NB4 (cell line): Measurements from ENCODE around the gene PGM2.
"Not testable (repeated sequence)": the region's sequence is repeated elsewhere in the genome, so short reads cannot be mapped to it uniquely, and the experiment has no call there.

Experiments
- DNase-seq: peaks from one replicate; pipeline ENCODE4 v3.0.0; 2010; ENCODE audit warnings: low read depth
- H3K4me3 ChIP-seq: one replicate; pipeline ENCODE4 v1.5.1; 2011; ENCODE audit warnings: mild to moderate bottlenecking, low read depth, low read length, moderate library complexity
- CTCF ChIP-seq: IDR thresholded peaks from one replicate; pipeline ENCODE4 v1.5.1; 2012; ENCODE audit warnings: low read depth, low read length
- MYC ChIP-seq: IDR thresholded peaks from 2 replicates; pipeline ENCODE4 v1.6.1; 2011; ENCODE audit warnings: low read depth, low read length
- POLR2A ChIP-seq: IDR thresholded peaks from 2 replicates; pipeline ENCODE4 v1.6.1; 2011; ENCODE audit warnings: mild to moderate bottlenecking; ENCODE audit not compliant: insufficient read length; ENCODE audit errors: extremely low read depth
- TF ChIP-seq, protein P1 (sequence below): IDR thresholded peaks from 2 replicates; pipeline ENCODE4 v1.6.1; 2011; ENCODE audit warnings: low read depth, low read length

The PGM2 gene

DNA sequence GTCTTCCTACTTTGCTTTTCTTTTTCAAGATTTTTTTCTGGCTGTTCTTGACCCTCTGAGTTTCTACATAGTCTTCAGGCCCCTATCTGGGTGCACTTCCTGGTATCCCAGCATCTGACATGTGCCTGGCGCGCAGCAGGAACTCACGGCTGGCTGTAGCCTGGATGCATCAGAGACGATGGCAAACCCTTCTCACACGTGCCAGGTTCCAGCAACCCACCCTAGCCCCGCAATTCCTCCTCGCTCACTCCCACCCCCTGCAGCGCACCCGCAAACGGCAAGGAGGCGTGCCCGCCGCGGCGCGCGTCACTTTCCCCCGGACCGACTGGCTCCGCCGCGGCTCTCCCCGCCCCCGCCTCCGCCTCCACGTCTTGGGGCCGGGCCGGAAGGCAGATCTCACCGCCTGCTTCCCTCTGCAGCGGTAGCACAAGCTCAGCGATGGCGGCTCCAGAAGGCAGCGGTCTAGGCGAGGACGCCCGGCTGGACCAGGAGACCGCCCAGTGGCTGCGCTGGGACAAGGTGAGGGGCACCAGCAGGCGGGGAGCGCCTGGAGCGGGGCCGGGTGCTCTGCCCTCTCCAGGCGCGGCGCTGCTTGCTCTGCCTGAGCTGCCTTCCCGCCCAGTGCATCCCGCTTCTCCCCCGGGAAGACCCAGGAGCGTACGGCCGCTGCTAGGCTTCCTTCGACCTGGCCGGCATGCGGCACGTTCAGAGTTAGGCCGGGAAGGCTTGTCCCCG lies at the start of gene PGM2:
PGM2 (plus strand) TSS at position 392 of the 735 bp plus-strand sequence; CDS start at position 439, 47 bp downstream.
- TF ChIP-seq MYC (peak; percentile 90), CTCF (no peak), POLR2A (peak; percentile 98)
- TF ChIP-seq, protein P1, sequence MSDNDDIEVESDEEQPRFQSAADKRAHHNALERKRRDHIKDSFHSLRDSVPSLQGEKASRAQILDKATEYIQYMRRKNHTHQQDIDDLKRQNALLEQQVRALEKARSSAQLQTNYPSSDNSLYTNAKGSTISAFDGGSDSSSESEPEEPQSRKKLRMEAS = peak; percentile 81
- DNase-seq = peak; percentile 98

DNA sequence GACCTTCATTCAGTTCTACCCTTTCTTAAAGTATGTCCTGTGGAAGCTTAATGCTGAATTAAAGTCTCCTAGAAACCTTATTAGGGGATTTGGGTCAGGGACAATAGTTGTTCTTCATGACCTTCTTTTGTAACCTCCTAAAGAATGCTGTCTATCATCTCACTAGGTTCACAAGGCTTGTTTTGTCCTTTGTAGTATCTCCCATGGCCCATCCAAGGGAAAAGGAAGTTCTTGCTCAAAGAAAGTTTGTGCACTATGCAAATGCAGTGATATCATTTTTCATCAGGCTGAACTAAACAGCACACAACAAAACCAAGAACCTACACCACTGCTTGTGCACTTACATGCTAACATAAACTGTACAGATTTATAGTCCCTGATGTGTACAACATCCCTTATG lies 46.6 kb upstream of the PGM2 start:
- TF ChIP-seq MYC (no peak), CTCF (no peak), POLR2A (no peak)
- TF ChIP-seq, protein P1 = no peak
- no peak for DNase-seq
- no peak overlapping the region for H3K4me3 ChIP-seq

More for the DNA sequence above, at the start of gene PGM2:
- peak within 1 kb of the TSS; percentile 81 for H3K4me3 ChIP-seq

- TF ChIP-seq POLR2A = no peak
- peak; percentile 56 for TF ChIP-seq CTCF
- TF ChIP-seq, protein P1 = peak; percentile 28; the same call in 1 of the 2 replicates
- DNase-seq = peak; percentile 86
- no peak overlapping the region for H3K4me3 ChIP-seq
These were observed 45.9 kb upstream of the PGM2 start for GRCh38 chr4:37780444-37781130.

DNA sequence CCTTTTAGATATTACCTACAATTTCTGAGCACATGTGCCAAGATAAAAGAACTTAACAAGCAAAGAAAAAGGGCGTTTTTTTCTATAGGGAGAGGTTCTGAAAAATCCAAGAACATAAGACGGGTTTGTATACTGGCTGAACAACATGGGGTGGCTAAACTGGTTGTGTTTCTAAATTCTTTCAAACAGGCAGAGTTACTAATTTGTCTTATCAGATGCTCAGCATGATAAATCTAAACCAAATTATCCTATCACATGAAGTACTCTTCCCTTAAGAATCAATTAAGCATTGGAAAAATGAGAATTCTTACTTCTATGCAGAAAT lies 45.4 kb upstream of the PGM2 start:
- TF ChIP-seq, protein P1 = no peak
- no peak for TF ChIP-seq POLR2A
- no peak for DNase-seq
- no peak overlapping the region for H3K4me3 ChIP-seq

DNA sequence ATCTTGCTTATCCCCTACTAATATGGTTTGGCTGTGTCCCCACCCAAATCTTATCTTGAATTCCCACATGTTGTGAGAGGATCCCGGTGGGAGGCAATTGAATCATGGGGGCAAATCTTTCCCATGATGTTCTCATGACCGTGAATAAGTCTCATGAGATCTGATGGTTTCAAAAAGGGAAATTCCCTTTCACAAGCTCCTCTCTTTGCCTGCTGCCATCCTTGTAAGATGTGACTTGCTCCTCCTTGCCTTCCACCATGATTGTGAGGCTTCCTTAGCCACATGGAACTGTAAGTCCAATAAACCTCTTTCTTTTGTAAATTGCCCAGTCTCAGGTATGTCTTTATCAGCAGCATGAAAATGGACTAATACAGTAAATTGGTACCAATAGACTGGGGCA lies 40.2 kb upstream of the PGM2 start:
- DNase-seq = not testable (repeated sequence)

GRCh38 chr4:37787883-37788460 lies 38.5 kb upstream of the PGM2 start:
- DNase-seq, H3K4me3 ChIP-seq: not testable (repeated sequence)

More for the DNA sequence above, 40.2 kb upstream of the PGM2 start:
- not testable (repeated sequence) for H3K4me3 ChIP-seq

DNA sequence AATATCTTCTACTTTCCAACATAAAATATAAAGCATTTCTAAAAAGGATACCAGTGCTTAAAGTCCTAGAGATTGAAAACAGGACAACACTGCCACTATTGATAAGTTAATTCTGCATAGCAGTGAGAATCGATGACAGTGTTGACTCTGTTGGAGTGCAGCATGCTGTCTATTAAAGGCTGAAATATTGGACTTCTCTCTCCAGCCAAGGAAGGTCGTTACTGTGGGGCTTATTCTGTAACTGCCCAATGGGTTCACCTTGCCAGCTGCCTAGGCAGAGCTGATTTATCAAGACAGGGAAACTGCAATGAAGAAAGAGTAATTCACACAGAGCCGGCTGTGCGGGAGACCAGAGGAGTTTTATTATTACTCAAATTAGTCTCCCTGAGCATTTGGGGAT lies 37.7 kb upstream of the PGM2 start:
- DNase-seq = no peak
- no peak overlapping the region for H3K4me3 ChIP-seq
- TF ChIP-seq, protein P1 = no peak
- TF ChIP-seq POLR2A (no peak), CTCF (no peak), MYC (no peak)
